Prostate gland (tissue), 2 donors: ENCODE data around the gene LBP.

Experiments used
- POLR2A ChIP-seq: fragments of 450-650 bp; IDR thresholded peaks from one replicate; pipeline ENCODE4 v1.6.1; 2016; ENCODE audit warnings: antibody characterized with exemption, mild to moderate bottlenecking
- POLR2AphosphoS5 ChIP-seq: sonication (generic); formaldehyde crosslinking; IDR thresholded peaks from one replicate; pipeline ENCODE4 v1.6.1; 2017; ENCODE audit warnings: antibody characterized with exemption
- TF ChIP-seq, protein P1 (sequence below), 4 experiments: fragments of 200-600 bp in 2 of 4; fragments of 450-650 bp in 2 of 4; sonication (generic) in 2 of 4; IDR thresholded peaks; 1 replicate in 3 of 4; 2 replicates in 1 of 4; pipeline ENCODE4 v1.5.1; 2016 to 2019; ENCODE audit warnings: antibody characterized with exemption in 4 of 4, mild to moderate bottlenecking in 2 of 4, moderate library complexity in 2 of 4

DNA sequence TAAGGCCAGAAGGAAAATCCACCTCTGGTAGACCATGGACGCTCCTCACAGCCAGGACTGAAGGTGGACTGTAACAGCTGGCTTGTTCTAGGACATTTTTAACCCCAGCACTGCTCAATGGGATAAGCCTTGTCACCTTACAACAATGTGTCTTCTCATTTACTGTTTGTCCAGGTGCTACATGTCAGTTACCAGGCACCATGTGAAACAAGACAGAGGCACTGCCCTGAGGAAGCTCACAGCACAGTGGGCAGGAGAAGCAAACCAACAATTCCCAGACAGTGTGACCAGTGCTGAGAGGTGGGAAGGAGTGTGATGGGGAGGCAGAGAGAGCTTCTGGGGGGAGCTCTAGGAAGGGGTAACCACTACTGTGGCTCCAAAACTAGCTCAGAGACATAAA lies 78.1 kb downstream of the LBP start:
- no peak for TF ChIP-seq POLR2A
- no peak for TF ChIP-seq POLR2AphosphoS5
- TF ChIP-seq, protein P1, sequence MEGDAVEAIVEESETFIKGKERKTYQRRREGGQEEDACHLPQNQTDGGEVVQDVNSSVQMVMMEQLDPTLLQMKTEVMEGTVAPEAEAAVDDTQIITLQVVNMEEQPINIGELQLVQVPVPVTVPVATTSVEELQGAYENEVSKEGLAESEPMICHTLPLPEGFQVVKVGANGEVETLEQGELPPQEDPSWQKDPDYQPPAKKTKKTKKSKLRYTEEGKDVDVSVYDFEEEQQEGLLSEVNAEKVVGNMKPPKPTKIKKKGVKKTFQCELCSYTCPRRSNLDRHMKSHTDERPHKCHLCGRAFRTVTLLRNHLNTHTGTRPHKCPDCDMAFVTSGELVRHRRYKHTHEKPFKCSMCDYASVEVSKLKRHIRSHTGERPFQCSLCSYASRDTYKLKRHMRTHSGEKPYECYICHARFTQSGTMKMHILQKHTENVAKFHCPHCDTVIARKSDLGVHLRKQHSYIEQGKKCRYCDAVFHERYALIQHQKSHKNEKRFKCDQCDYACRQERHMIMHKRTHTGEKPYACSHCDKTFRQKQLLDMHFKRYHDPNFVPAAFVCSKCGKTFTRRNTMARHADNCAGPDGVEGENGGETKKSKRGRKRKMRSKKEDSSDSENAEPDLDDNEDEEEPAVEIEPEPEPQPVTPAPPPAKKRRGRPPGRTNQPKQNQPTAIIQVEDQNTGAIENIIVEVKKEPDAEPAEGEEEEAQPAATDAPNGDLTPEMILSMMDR (IDR thresholded peaks at IDR 0.05): no peak
